Activated naive CD4-positive, alpha-beta T cell treated with anti-CD3 and anti-CD28 coated beads for 36 hours (primary cell): Measurements from ENCODE around the gene VAMP8. TPM values are rescaled to one million over a fixed set of nuclear protein-coding genes. Genes with fewer than 3 reads are reported as not detected.
"Not testable (repeated sequence)": the region's sequence is repeated elsewhere in the genome, so short reads cannot be mapped to it uniquely, and the experiment has no call there.

Experiments
- CTCF ChIA-PET: fragments of 350-600 bp; sonication (Branson Sonifier 250); formaldehyde crosslinking; loops from one replicate; lab custom pipeline; 2021; ENCODE audit warnings: antibody characterized with exemption; lab: Charles Lee
- DNase-seq: peaks from one replicate; pipeline ENCODE4 v3.0.0-alpha.2; 2020
- H3K27ac Mint-ChIP-seq: one replicate; pipeline ENCODE4 v1.8.0; 2021; ENCODE audit warnings: mild to moderate bottlenecking, mixed read lengths
- H3K27me3 Mint-ChIP-seq: one replicate; pipeline ENCODE4 v1.8.0; 2021; ENCODE audit warnings: low read depth, mixed read lengths
- H3K36me3 Mint-ChIP-seq: one replicate; pipeline ENCODE4 v1.8.0; 2021; ENCODE audit warnings: low read depth, mixed read lengths
- H3K4me1 Mint-ChIP-seq: one replicate; pipeline ENCODE4 v1.8.0; 2021; ENCODE audit warnings: low read depth, mixed read lengths
- H3K4me3 Mint-ChIP-seq: one replicate; pipeline ENCODE4 v1.8.0; 2021; ENCODE audit warnings: mild to moderate bottlenecking, moderate library complexity, mixed read lengths
- H3K9me3 Mint-ChIP-seq: one replicate; pipeline ENCODE4 v1.8.0; 2021; ENCODE audit warnings: mixed read lengths
- intact Hi-C: fragments of 100-400 bp; cut with micrococcal nuclease; formaldehyde crosslinking; loops from one replicate; pipeline ENCODE4 v1.15.1; 2023
- total RNA-seq, 2 experiments: library from RNA; stranded (reverse); gene quantifications; one replicate each; pipeline ENCODE4 v1.2.3, GENCODE V29; 2021

The VAMP8 gene
- total RNA-seq, 2 experiments from 2014 or later, result 98.7 to 102 TPM

GRCh38 chr2:85539361-85540132 is 37.8 kb upstream of the VAMP8 start:
- CTCF ChIA-PET, result interaction anchor here (0.5 to 11.3 kb wide), 6 partner anchors 13 to 569 kb away, joined by 3 to 111 read pairs (median 6); partner anchors contain the start of gene SH2D6
- no peaks in the 10 kb centered on the region for H3K27me3 Mint-ChIP-seq
- H3K4me1 Mint-ChIP-seq, result peaks cover 43% of the 10 kb centered on the region
- peak overlapping the region; percentile 99 for H3K27ac Mint-ChIP-seq
- no peaks in the 10 kb centered on the region for H3K9me3 Mint-ChIP-seq
- intact Hi-C loops, result loop anchor here (1.0 to 5.0 kb wide), 6 partner anchors 22 to 568 kb away; partner anchors contain the start of genes GGCX, POLR1A, PTCD3 and TMEM150A
- H3K36me3 Mint-ChIP-seq, result peaks cover 54% of the 10 kb centered on the region
- H3K4me3 Mint-ChIP-seq, result peak overlapping the region; percentile 91
- peak; percentile 72 for DNase-seq

DNA sequence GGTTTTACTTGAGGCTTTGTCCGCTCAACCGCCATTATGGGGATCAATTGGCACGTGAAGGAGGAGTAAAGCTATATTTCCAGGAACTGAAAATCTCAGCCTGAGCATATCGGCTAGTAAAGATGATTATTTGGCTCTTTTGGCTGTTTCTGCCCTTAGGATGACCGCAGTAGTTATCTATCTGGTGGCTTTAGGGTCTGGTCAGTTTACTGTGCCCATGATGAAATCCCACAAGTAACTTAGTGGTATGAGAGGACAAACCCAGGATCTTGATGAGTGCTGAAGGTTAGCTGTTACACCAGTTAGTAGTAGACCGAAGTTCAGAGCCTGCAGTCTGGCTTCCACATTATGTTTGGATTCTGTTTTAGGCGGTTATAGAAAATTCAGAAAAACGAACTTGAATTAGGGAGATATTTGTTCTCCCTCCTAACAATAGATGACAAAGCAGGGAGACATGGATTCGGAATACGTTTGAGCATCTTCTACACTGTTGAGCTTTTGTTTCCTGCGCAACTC is 37.2 kb upstream of the VAMP8 start:
- H3K4me1 Mint-ChIP-seq, result peaks cover 43% of the 10 kb centered on the region
- no peak for DNase-seq
- CTCF ChIA-PET, result interaction anchor here (0.6 to 11.3 kb wide), 3 partner anchors 12 to 569 kb away, joined by 3 to 111 read pairs (median 31); partner anchors contain the start of gene SH2D6
- peaks cover 56% of the 10 kb centered on the region for H3K36me3 Mint-ChIP-seq
- H3K9me3 Mint-ChIP-seq, result no peaks in the 10 kb centered on the region
- H3K27ac Mint-ChIP-seq, result peak overlapping the region; percentile 89
- H3K27me3 Mint-ChIP-seq, result no peaks in the 10 kb centered on the region
- H3K4me3 Mint-ChIP-seq, result peak overlapping the region; percentile 91
- intact Hi-C loops, result no loop called here

- no peaks in the 10 kb centered on the region for H3K9me3 Mint-ChIP-seq
- H3K27me3 Mint-ChIP-seq, result no peaks in the 10 kb centered on the region
- H3K4me1 Mint-ChIP-seq, result peaks cover 42% of the 10 kb centered on the region
- peaks cover 57% of the 10 kb centered on the region for H3K36me3 Mint-ChIP-seq
- intact Hi-C loops, result no loop called here
- CTCF ChIA-PET, result interaction anchor here (4.6 to 11.3 kb wide), 2 partner anchors 11 to 121 kb away, joined by 31 to 111 read pairs; partner anchors contain the start of gene SH2D6
- peak overlapping the region; percentile 91 for H3K4me3 Mint-ChIP-seq
- H3K27ac Mint-ChIP-seq, result peak overlapping the region; percentile 37
- DNase-seq, result no peak
Observed at GRCh38 chr2:85541262-85541661, 36.1 kb upstream of the VAMP8 start.

DNA sequence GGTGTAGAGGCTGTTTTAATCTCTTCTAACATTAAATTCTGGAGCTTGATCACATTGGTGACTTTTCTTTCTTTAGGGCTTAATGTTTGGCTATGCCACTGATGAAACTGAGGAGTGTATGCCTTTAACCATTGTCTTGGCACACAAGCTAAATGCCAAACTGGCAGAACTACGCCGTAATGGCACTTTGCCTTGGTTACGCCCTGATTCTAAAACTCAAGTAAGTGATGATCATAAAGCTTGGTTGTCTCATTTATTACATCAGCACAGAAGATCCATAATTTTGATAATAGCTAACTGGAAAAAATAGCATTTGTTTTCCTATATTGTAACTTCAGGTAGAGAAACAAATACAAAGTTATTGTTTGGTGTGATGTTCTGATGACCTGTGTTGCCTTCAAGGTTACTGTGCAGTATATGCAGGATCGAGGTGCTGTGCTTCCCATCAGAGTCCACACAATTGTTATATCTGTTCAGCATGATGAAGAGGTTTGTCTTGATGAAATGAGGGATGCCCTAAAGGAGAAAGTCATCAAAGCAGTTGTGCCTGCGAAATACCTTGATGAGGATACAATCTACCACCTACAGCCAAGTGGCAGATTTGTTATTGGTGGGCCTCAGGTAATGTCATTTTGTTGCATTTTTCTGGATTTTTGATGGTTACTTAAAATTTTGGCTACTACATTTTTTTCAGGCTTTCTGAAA is 35.5 kb upstream of the VAMP8 start:
- Mint-ChIP-seq H3K9me3 (no peaks in the 10 kb centered on the region), H3K27ac (peak overlapping the region; percentile 37), H3K4me3 (peak overlapping the region; percentile 91), H3K27me3 (no peaks in the 10 kb centered on the region), H3K4me1 (peaks cover 39% of the 10 kb centered on the region), H3K36me3 (peaks cover 57% of the 10 kb centered on the region)
- intact Hi-C loops, result no loop called here
- CTCF ChIA-PET, result interaction anchor here (4.6 to 11.3 kb wide), 2 partner anchors 11 to 122 kb away, joined by 31 to 111 read pairs; partner anchors contain the start of gene SH2D6
- no peak for DNase-seq

GRCh38 chr2:85542777-85543176 is 34.6 kb upstream of the VAMP8 start:
- no peaks in the 10 kb centered on the region for H3K9me3 Mint-ChIP-seq
- CTCF ChIA-PET, result interaction anchor here (4.6 to 11.3 kb wide), 2 partner anchors 10 to 123 kb away, joined by 31 to 111 read pairs; partner anchors contain the start of gene SH2D6
- DNase-seq, result no peak
- H3K4me1 Mint-ChIP-seq, result peaks cover 35% of the 10 kb centered on the region
- peak overlapping the region; percentile 37 for H3K27ac Mint-ChIP-seq
- peaks cover 57% of the 10 kb centered on the region for H3K36me3 Mint-ChIP-seq
- intact Hi-C loops, result no loop called here
- no peaks in the 10 kb centered on the region for H3K27me3 Mint-ChIP-seq
- H3K4me3 Mint-ChIP-seq, result peak overlapping the region; percentile 91

DNA sequence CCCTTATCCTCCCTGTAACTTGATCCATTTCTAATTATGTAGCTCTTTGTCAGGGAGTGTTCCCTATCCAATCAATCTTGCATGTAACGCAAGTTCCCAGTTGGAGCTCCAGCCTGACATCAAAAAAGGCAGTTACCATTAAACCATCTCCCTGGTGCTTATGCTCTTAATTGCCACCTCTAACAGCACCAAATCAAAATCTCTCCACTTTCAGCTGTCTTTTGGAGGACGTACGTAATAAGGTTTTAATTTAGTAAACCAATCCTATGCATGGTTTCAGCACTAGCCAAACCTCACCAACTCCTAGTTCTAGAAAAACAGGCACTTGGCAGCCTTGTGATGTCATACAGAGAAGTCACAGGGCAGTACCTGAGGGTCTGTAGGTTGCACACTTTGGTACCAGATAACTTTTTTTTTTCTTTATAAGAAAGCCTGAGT is 33.1 kb upstream of the VAMP8 start:
- H3K4me1 Mint-ChIP-seq, result peaks cover 35% of the 10 kb centered on the region

DNA sequence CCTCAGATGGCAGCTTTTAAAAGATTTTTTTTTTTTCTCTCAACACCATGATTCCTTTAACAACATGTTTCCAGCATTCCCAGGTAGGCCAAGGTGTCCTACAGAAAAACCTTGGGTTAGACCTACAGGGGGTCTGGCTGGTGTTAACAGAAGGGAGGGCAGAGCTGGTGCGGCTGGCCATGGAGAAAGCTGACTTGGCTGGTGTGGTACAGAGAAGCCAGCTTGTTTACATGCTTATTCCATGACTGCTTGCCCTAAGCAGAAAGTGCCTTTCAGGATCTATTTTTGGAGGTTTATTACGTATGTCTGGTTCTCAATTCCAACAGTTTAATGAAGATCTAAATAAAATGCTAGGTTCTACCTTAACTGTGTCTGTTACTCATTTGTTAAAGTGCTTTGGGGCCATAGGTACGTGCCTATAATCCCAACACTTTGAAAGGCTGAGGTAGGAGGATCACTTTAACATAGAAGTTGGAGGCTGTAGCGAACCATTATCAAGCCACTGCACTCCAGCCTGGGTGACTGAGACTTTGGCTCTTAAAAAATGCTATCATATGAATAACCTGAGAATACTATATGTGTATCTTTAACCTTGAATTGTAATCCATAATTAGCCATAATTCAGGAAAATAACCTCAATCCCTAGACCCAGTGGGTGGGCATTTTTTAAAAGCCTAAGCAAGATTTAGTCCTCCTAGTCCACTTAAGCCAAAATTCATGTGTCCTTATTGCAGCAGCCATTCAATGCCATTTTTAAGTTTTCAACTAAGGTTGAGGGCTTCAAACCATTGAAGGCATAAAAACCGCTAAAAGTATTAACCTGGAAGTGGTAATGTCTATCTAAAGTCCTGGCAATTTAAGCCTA is 32.2 kb upstream of the VAMP8 start:
- not testable (repeated sequence) for H3K27ac Mint-ChIP-seq
- peaks cover 45% of the 10 kb centered on the region for H3K36me3 Mint-ChIP-seq

More for the DNA sequence above, 33.1 kb upstream of the VAMP8 start:
- intact Hi-C loops, H3K9me3 Mint-ChIP-seq, H3K27me3 Mint-ChIP-seq, DNase-seq, H3K4me3 Mint-ChIP-seq: not testable (repeated sequence)
- CTCF ChIA-PET, result interaction anchor here (0.7 to 11.3 kb wide), 3 partner anchors 8 to 571 kb away, joined by 3 to 111 read pairs (median 31); partner anchors contain the start of gene SH2D6
- H3K36me3 Mint-ChIP-seq, result peaks cover 53% of the 10 kb centered on the region
- peak overlapping the region; percentile 36 for H3K27ac Mint-ChIP-seq

DNA sequence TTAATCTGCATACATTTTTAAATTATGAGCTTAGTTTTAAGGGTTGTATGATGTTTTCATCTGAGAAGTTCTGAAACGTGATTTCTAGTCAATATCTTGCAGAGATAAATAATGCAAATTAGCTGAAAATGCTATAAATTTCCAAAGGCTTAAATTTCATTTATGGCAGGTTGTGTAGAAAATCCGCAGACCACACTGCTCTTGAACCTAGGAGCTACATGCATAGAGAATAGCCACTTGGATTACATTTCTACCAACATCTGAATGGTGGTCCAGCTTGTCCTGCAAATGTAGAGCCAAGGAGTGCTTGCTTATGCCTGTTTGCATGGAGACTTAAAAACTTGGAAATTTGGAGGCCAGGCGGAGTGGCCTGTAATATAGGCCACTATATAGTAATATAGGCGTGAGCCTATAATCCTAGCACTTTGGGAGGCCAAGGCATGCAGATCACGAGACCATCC is 31.6 kb upstream of the VAMP8 start:
- Mint-ChIP-seq H3K36me3 (peaks cover 39% of the 10 kb centered on the region), H3K27ac (peak overlapping the region; percentile 69), H3K4me1 (peaks cover 33% of the 10 kb centered on the region), H3K9me3 (no peaks in the 10 kb centered on the region), H3K4me3 (no peak overlapping the region), H3K27me3 (no peaks in the 10 kb centered on the region)
- no peak for DNase-seq
- CTCF ChIA-PET, result interaction anchor here (1.2 to 1.3 kb wide), 3 partner anchors 125 to 154 kb away, joined by 4 to 12 read pairs (median 5); no protein-coding TSS in a partner anchor
- intact Hi-C loops, result no loop called here

More for the DNA sequence above, 32.2 kb upstream of the VAMP8 start:
- intact Hi-C loops, H3K27me3 Mint-ChIP-seq, DNase-seq, H3K9me3 Mint-ChIP-seq, H3K4me3 Mint-ChIP-seq: not testable (repeated sequence)
- CTCF ChIA-PET, result interaction anchor here (0.7 to 11.3 kb wide), 4 partner anchors 7 to 570 kb away, joined by 3 to 111 read pairs (median 8); no protein-coding TSS in a partner anchor
- peaks cover 35% of the 10 kb centered on the region for H3K4me1 Mint-ChIP-seq

DNA sequence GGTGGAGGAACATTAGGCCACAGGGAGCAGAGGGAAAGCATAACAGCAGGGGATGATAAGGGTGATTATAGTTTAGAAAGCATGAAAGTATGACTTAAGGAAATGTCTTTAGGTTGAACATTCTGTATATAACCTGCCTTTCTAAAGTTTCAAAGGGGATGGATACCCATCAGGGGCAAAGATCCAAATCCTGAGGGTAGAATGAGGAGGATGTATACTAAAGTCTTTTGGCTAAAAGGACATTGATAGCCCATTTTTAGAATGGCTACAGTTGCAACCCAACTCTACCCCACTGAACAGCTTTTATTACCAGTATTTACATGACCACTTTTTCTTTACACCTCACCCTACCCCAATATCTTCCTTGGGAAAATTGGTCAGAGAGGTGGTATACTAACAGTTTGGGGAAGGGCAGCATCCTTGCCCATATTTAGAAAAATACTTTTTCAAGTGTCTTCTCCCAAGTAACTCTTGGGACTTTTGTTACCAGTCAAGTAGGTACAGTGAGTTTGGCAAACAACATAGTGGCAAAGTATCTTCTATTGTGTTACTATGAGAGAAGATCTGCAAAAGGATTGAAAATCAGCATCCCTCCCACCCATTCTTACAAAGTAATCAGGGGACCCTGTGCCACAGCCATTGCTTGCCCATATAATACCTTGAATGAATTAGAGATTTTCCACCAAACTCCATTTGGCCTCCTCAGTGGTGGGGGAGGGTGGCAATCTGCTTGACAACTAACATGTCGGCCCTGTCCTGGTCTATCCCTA is 30.1 kb upstream of the VAMP8 start:
- intact Hi-C loops, result no loop called here

GRCh38 chr2:85547859-85548607 is 29.4 kb upstream of the VAMP8 start:
- Mint-ChIP-seq H3K27me3 (no peaks in the 10 kb centered on the region), H3K9me3 (no peaks in the 10 kb centered on the region), H3K4me3 (peak overlapping the region; percentile 2), H3K27ac (peak overlapping the region; percentile 21), H3K4me1 (peaks cover 10% of the 10 kb centered on the region), H3K36me3 (peaks cover 18% of the 10 kb centered on the region)
- no peak for DNase-seq
- intact Hi-C loops, result no loop called here
- CTCF ChIA-PET, result interaction anchor here (1.0 to 11.2 kb wide), 7 partner anchors 9 to 156 kb away, joined by 3 to 282 read pairs (median 41); partner anchors contain the start of genes GGCX, MAT2A and SH2D6

More for the DNA sequence above, 30.1 kb upstream of the VAMP8 start:
- H3K27ac Mint-ChIP-seq, result peak overlapping the region; percentile 69
- peak overlapping the region; percentile 2 for H3K4me3 Mint-ChIP-seq
- no peak for DNase-seq
- H3K36me3 Mint-ChIP-seq, result peaks cover 26% of the 10 kb centered on the region
- H3K9me3 Mint-ChIP-seq, result no peaks in the 10 kb centered on the region
- no peaks in the 10 kb centered on the region for H3K27me3 Mint-ChIP-seq
- CTCF ChIA-PET, result interaction anchor here (1.3 to 11.2 kb wide), 4 partner anchors 8 to 155 kb away, joined by 4 to 282 read pairs (median 76); partner anchors contain the start of genes GGCX, MAT2A and SH2D6
- H3K4me1 Mint-ChIP-seq, result peaks cover 18% of the 10 kb centered on the region
